Measurements from ENCODE around the gene SERPINA6. TPM values are rescaled to one million over a fixed set of nuclear protein-coding genes. Genes with fewer than 3 reads are reported as not detected.
"Not testable (repeated sequence)": the region's sequence is repeated elsewhere in the genome, so short reads cannot be mapped to it uniquely, and the experiment has no call there.

Gene SERPINA6
- total RNA-seq, 3 donors from 2014 or later, result 1.2 to 12.5 TPM; not detected in 1

GRCh38 chr14:94357166-94357565 is 34.0 kb upstream of the SERPINA6 start:
- no peak for DNase-seq (ENCODE audit: low spot score in 2 of 2)
- no peaks in the 10 kb centered on the region for H3K9me3 ChIP-seq
- H3K4me1 ChIP-seq, result no peaks in the 10 kb centered on the region
- no peak overlapping the region for H3K4me3 ChIP-seq
- H3K27ac ChIP-seq, result no peak overlapping the region
- no peaks in the 10 kb centered on the region for H3K27me3 ChIP-seq
- H3K36me3 ChIP-seq, result no peaks in the 10 kb centered on the region
- TF ChIP-seq POLR2A (IDR thresholded peaks at IDR 0.05) (no peak), CTCF (IDR thresholded peaks at IDR 0.05) (no peak), POLR2AphosphoS5 (IDR thresholded peaks at IDR 0.05) (no peak)
- intact Hi-C loops (cut with DNase I; ENCODE audit: low total_unique reads), result no loop called here

- intact Hi-C loops (cut with DNase I; ENCODE audit: low total_unique reads), result no loop called here
- Histone ChIP-seq H3K9me3 (no peaks in the 10 kb centered on the region), H3K27me3 (no peaks in the 10 kb centered on the region), H3K36me3 (no peaks in the 10 kb centered on the region), H3K4me1 (no peaks in the 10 kb centered on the region), H3K4me3 (no peak overlapping the region), H3K27ac (no peak overlapping the region)
- no peak for TF ChIP-seq CTCF (IDR thresholded peaks at IDR 0.05)
- no peak for TF ChIP-seq POLR2AphosphoS5 (IDR thresholded peaks at IDR 0.05)
- no peak for TF ChIP-seq POLR2A (IDR thresholded peaks at IDR 0.05)
- peak in 1 of 2 donors; percentile 4 for DNase-seq (ENCODE audit: low spot score in 2 of 2)
Measured at GRCh38 chr14:94356379-94357056, 33.4 kb upstream of the SERPINA6 start.

GRCh38 chr14:94355191-94355794 is 32.2 kb upstream of the SERPINA6 start:
- intact Hi-C loops (cut with DNase I; ENCODE audit: low total_unique reads), result no loop called here
- Histone ChIP-seq H3K4me1 (no peaks in the 10 kb centered on the region), H3K27ac (no peak overlapping the region), H3K27me3 (no peaks in the 10 kb centered on the region), H3K4me3 (no peak overlapping the region), H3K9me3 (no peaks in the 10 kb centered on the region), H3K36me3 (no peaks in the 10 kb centered on the region)
- DNase-seq (ENCODE audit: low spot score in 2 of 2), result peak in 1 of 2 donors; percentile 50
- TF ChIP-seq POLR2AphosphoS5 (IDR thresholded peaks at IDR 0.05) (no peak), POLR2A (IDR thresholded peaks at IDR 0.05) (no peak), CTCF (IDR thresholded peaks at IDR 0.05) (peak in 2 of 3 donors; percentile 43 to 49)

GRCh38 chr14:94354638-94355185 is 31.6 kb upstream of the SERPINA6 start:
- TF ChIP-seq POLR2AphosphoS5 (IDR thresholded peaks at IDR 0.05) (no peak), CTCF (IDR thresholded peaks at IDR 0.05) (no peak), POLR2A (IDR thresholded peaks at IDR 0.05) (no peak)
- no peak overlapping the region for H3K27ac ChIP-seq
- no peak overlapping the region for H3K4me3 ChIP-seq
- no peak for DNase-seq (ENCODE audit: low spot score in 2 of 2)
- intact Hi-C loops (cut with DNase I; ENCODE audit: low total_unique reads), result no loop called here
- no peaks in the 10 kb centered on the region for H3K36me3 ChIP-seq
- no peaks in the 10 kb centered on the region for H3K9me3 ChIP-seq
- no peaks in the 10 kb centered on the region for H3K27me3 ChIP-seq
- no peaks in the 10 kb centered on the region for H3K4me1 ChIP-seq

GRCh38 chr14:94354190-94354589 is 31.1 kb upstream of the SERPINA6 start:
- H3K36me3 ChIP-seq; DNase-seq (ENCODE audit: low spot score in 2 of 2); H3K4me1 ChIP-seq; intact Hi-C loops (cut with DNase I; ENCODE audit: low total_unique reads); H3K9me3 ChIP-seq; H3K27me3 ChIP-seq; H3K27ac ChIP-seq; H3K4me3 ChIP-seq: not testable (repeated sequence)

All from breast epithelium (tissue), 4 donors.